ENCODE results near the gene PARD3.
"Not testable (repeated sequence)": the region's sequence is repeated elsewhere in the genome, so short reads cannot be mapped to it uniquely, and the experiment has no call there.

PARD3 gene

GRCh38 chr10:34707656-34708055 is 107.4 kb downstream of the PARD3 start:
- no peak for DNase-seq

GRCh38 chr10:34706992-34707391 is 108.1 kb downstream of the PARD3 start:
- not testable (repeated sequence) for DNase-seq

- DNase-seq: no peak
Measured at GRCh38 chr10:34706147-34706546, 108.9 kb downstream of the PARD3 start.

- DNase-seq: no peak
Measured at GRCh38 chr10:34705563-34705962, 109.5 kb downstream of the PARD3 start.

GRCh38 chr10:34704526-34705184 is 110.4 kb downstream of the PARD3 start:
- DNase-seq: no peak

GRCh38 chr10:34702982-34703381 is 112.1 kb downstream of the PARD3 start:
- no peak for DNase-seq

GRCh38 chr10:34702093-34702937 is 112.8 kb downstream of the PARD3 start:
- no peak for DNase-seq

GRCh38 chr10:34701194-34701593 is 113.9 kb downstream of the PARD3 start:
- no peak for DNase-seq

GRCh38 chr10:34700752-34701151 is 114.3 kb downstream of the PARD3 start:
- DNase-seq: not testable (repeated sequence)

GRCh38 chr10:34699904-34700517 is 115.1 kb downstream of the PARD3 start:
- no peak for DNase-seq

- DNase-seq: no peak
Measured at GRCh38 chr10:34698979-34699378, 116.1 kb downstream of the PARD3 start.

- DNase-seq: no peak
Measured at GRCh38 chr10:34698248-34698831, 116.8 kb downstream of the PARD3 start.

GRCh38 chr10:34697351-34698247 is 117.5 kb downstream of the PARD3 start:
- DNase-seq: no peak

- DNase-seq: no peak
Measured at GRCh38 chr10:34696423-34696822, 118.7 kb downstream of the PARD3 start.

- DNase-seq: no peak
Measured at GRCh38 chr10:34690383-34691049, 124.6 kb downstream of the PARD3 start.

- no peak for DNase-seq
Measured at GRCh38 chr10:34689053-34689452, 126.0 kb downstream of the PARD3 start.

GRCh38 chr10:34687434-34688210 is 127.5 kb downstream of the PARD3 start:
- DNase-seq: no peak

- DNase-seq: no peak
Measured at GRCh38 chr10:34682580-34682979, 132.5 kb downstream of the PARD3 start.

- no peak for DNase-seq
Measured at GRCh38 chr10:34681933-34682332, 133.2 kb downstream of the PARD3 start.

GRCh38 chr10:34679177-34679576 is 135.9 kb downstream of the PARD3 start:
- DNase-seq: no peak

GRCh38 chr10:34677591-34677990 is 137.5 kb downstream of the PARD3 start:
- no peak for DNase-seq

Data from activated gamma-delta T cell treated with Interleukin-2 at 50 U/mL for 16 hours (primary cell).